PC-3 (cell line): ENCODE measurements around the gene ZCCHC3. TPM values are rescaled to one million over a fixed set of nuclear protein-coding genes. Genes with fewer than 3 reads are reported as not detected.

Source experiments
- ATAC-seq: fragments of 200-7000 bp; cut with Tn5 transposase; 2 replicates; pipeline ENCODE4 v1.9.1; 2020; ENCODE audit warnings: mild to moderate bottlenecking, moderate library complexity
- BruUV-seq: library from RNA; stranded (reverse); fragments of 400-500 nt; replicated peaks from 2 replicates; lab custom pipeline; 2021; lab: Mats Ljungman, UMichigan
- CTCF ChIA-PET: fragments of 300-600 bp; sonication (Branson Sonifier 250); formaldehyde crosslinking; loops from one replicate; lab custom pipeline; 2022; ENCODE audit warnings: antibody characterized with exemption; lab: Charles Lee
- POLR2A ChIA-PET: fragments of 300-600 bp; sonication (Branson Sonifier 250); formaldehyde crosslinking; loops from one replicate; lab custom pipeline; 2022; ENCODE audit warnings: antibody characterized with exemption; ENCODE audit not compliant: unreplicated experiment; lab: Charles Lee
- DNase-seq: peaks from one replicate; pipeline ENCODE4 v3.0.0-alpha.2; 2015
- H2AFZ ChIP-seq: fragments of 300-600 bp; sonication (generic); 2 replicates; pipeline ENCODE4 v1.6.0; 2016; ENCODE audit warnings: antibody characterized with exemption, low read length
- H3F3A ChIP-seq: fragments of 300-600 bp; sonication (generic); one replicate; pipeline ENCODE4 v1.6.0; 2017; ENCODE audit warnings: antibody characterized with exemption, low read length, control low read depth, mild to moderate bottlenecking; ENCODE audit not compliant: unreplicated experiment
- H3K27ac ChIP-seq: fragments of 300-600 bp; sonication (generic); 2 replicates; pipeline ENCODE4 v1.5.1; 2016; ENCODE audit warnings: mild to moderate bottlenecking, low read length
- H3K27me3 ChIP-seq: fragments of 300-600 bp; sonication (generic); 2 replicates; pipeline ENCODE4 v1.6.1; 2016; ENCODE audit warnings: low read length, mixed read lengths
- H3K36me3 ChIP-seq: fragments of 300-600 bp; sonication (generic); 2 replicates; pipeline ENCODE4 v1.6.1; 2016; ENCODE audit warnings: low read depth, mixed run types, low read length, mixed read lengths
- H3K4me1 ChIP-seq: fragments of 300-600 bp; sonication (generic); 2 replicates; pipeline ENCODE4 v1.5.1; 2016; ENCODE audit warnings: low read length; ENCODE audit not compliant: insufficient read depth
- H3K4me2 ChIP-seq: fragments of 300-600 bp; sonication (generic); 2 replicates; pipeline ENCODE4 v1.6.0; 2016; ENCODE audit warnings: low read length
- H3K4me3 ChIP-seq: fragments of 300-600 bp; sonication (generic); 2 replicates; pipeline ENCODE4 v1.5.1; 2016; ENCODE audit warnings: mild to moderate bottlenecking, low read length, mixed read lengths
- H3K79me2 ChIP-seq: fragments of 300-600 bp; sonication (generic); 2 replicates; pipeline ENCODE4 v1.6.1; 2017; ENCODE audit warnings: low read length, mixed read lengths
- H3K9ac ChIP-seq: fragments of 300-600 bp; sonication (generic); 2 replicates; pipeline ENCODE4 v1.6.0; 2016; ENCODE audit warnings: mild to moderate bottlenecking, low read length
- H3K9me2 ChIP-seq: fragments of 300-600 bp; sonication (generic); replicated peaks from 2 replicates; pipeline ENCODE4 v1.6.1; 2016; ENCODE audit warnings: mixed run types, low read length, mixed read lengths
- H3K9me3 ChIP-seq: fragments of 300-600 bp; sonication (generic); 2 replicates; pipeline ENCODE4 v1.6.1; 2016; ENCODE audit warnings: low read length, mixed read lengths
- H4K20me1 ChIP-seq: fragments of 300-600 bp; sonication (generic); 2 replicates; pipeline ENCODE4 v1.6.1; 2016; ENCODE audit warnings: low read length, mixed read lengths
- EZH2 ChIP-seq: fragments of 300-600 bp; sonication (generic); IDR thresholded peaks from one replicate; pipeline ENCODE4 v1.6.1; 2017; ENCODE audit warnings: antibody characterized with exemption, mild to moderate bottlenecking, low read length; ENCODE audit not compliant: unreplicated experiment
- EZH2phosphoT487 ChIP-seq: fragments of 300-600 bp; sonication (generic); IDR thresholded peaks from 2 replicates; pipeline ENCODE4 v1.6.1; 2018; ENCODE audit warnings: mild to moderate bottlenecking, antibody characterized with exemption, low read length, borderline replicate concordance
- intact Hi-C: fragments of 100-400 bp; cut with micrococcal nuclease; formaldehyde crosslinking; loops from 2 replicates; pipeline ENCODE4 v1.9.0; 2023
- total RNA-seq: library from RNA; depleted of rRNA; stranded (reverse); fragments of >200 nt; gene quantifications from 2 replicates; pipeline ENCODE4 v1.2.3, GENCODE V29; 2014
- TF ChIP-seq, protein P1 (sequence below): fragments of 300-600 bp; sonication (generic); conservative IDR thresholded peaks from 2 replicates; pipeline ENCODE4 v1.5.1; 2017; ENCODE audit warnings: antibody characterized with exemption, low read depth, mild to moderate bottlenecking, low read length

Gene ZCCHC3
- total RNA-seq, 1 experiment from 2014 or later = 18.5 TPM

DNA sequence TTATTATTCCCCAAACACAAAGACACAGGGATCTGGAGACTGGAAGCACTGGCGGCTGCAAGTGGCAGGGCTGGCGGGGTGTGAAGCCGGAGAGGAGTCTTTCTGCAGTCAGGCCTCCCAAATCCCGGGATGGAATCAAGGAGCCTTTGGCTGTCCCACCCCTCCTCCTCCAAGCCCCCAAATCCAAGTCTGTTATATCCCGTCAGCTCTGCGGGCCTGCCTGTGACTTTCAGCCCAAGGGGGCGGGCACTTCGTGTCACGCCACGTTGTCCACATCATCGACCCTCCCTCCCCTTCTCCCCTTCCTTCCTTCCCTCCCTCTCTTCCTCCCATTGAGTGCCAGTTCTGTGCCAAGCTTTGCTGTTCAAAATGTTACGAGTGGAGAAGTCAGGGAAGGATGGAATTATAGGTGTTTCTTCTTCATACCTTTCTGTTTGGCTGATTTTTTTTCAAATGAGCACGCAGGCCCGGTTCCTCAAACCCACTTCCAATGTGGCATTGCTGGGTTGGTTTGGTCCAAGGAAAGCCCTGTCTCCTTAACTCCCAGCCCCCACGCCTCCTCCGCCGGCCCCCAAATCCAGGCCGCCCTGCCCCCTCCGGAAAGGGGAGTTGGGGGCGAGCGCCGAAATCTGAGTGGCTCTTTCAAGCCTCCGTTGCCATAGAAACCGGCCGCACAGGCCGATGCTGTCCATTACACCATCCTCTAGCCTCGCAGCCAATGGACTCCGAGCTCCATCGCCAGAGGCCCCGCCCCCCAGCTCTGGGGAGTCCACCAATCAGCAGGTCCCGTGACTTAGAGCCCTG, 12.7 kb downstream of the ZCCHC3 start:
- Histone ChIP-seq H3K36me3 (no peaks in the 10 kb centered on the region), H3K4me2 (no peak overlapping the region), H3K27ac (no peak overlapping the region), H3K9ac (no peak overlapping the region), H3K4me1 (peaks cover 17% of the 10 kb centered on the region), H2AFZ (no peak overlapping the region), H3K4me3 (no peak overlapping the region), H4K20me1 (no peaks in the 10 kb centered on the region), H3F3A (no peaks in the 10 kb centered on the region), H3K9me2 (no peaks in the 10 kb centered on the region), H3K79me2 (no peaks in the 10 kb centered on the region), H3K27me3 (no peaks in the 10 kb centered on the region), H3K9me3 (no peaks in the 10 kb centered on the region)
- no TSS peak for BruUV-seq
- POLR2A ChIA-PET = no interaction called here
- TF ChIP-seq EZH2phosphoT487 (no peak), EZH2 (no peak)
- TF ChIP-seq, protein P1, sequence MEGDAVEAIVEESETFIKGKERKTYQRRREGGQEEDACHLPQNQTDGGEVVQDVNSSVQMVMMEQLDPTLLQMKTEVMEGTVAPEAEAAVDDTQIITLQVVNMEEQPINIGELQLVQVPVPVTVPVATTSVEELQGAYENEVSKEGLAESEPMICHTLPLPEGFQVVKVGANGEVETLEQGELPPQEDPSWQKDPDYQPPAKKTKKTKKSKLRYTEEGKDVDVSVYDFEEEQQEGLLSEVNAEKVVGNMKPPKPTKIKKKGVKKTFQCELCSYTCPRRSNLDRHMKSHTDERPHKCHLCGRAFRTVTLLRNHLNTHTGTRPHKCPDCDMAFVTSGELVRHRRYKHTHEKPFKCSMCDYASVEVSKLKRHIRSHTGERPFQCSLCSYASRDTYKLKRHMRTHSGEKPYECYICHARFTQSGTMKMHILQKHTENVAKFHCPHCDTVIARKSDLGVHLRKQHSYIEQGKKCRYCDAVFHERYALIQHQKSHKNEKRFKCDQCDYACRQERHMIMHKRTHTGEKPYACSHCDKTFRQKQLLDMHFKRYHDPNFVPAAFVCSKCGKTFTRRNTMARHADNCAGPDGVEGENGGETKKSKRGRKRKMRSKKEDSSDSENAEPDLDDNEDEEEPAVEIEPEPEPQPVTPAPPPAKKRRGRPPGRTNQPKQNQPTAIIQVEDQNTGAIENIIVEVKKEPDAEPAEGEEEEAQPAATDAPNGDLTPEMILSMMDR = no peak
- no peak for ATAC-seq
- no peak for DNase-seq
- CTCF ChIA-PET = interaction anchor here (0.6 kb wide), 2 partner anchors 13 to 85 kb away, joined by 5 to 6 read pairs; no protein-coding TSS in a partner anchor
- intact Hi-C loops = no loop called here

DNA sequence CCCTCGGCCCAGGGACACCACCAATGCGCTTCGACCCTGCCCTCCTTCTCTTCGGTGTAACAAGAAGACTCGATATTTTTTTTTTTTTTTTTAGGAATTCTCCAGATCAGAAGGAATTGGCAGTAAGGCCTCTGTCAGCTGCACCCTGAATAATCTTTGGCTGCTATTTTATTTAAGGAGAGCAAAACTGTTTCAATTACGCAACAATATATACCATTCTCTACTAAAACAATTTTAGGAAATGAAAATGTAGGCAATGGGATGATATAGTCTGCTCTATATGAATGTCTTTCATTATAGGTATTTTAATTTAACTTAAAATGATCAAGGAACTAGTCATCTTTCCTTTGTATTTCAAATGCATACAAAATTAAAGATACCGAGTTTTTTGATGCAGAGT, 13.3 kb downstream of the ZCCHC3 start:
- Histone ChIP-seq H3K79me2 (no peaks in the 10 kb centered on the region), H3K9me3 (no peaks in the 10 kb centered on the region), H4K20me1 (no peaks in the 10 kb centered on the region), H3K4me3 (no peak overlapping the region), H3K27ac (no peak overlapping the region), H2AFZ (no peak overlapping the region), H3F3A (no peaks in the 10 kb centered on the region), H3K9ac (no peak overlapping the region), H3K4me2 (no peak overlapping the region), H3K27me3 (no peaks in the 10 kb centered on the region), H3K4me1 (peaks cover 17% of the 10 kb centered on the region), H3K36me3 (no peaks in the 10 kb centered on the region), H3K9me2 (no peaks in the 10 kb centered on the region)
- ChIA-PET CTCF (interaction anchor here (0.6 kb wide), 2 partner anchors 13 to 85 kb away, joined by 5 to 6 read pairs; no protein-coding TSS in a partner anchor), POLR2A (no interaction called here)
- ATAC-seq = no peak
- TF ChIP-seq, protein P1 = no peak
- TF ChIP-seq EZH2 = no peak
- no peak for TF ChIP-seq EZH2phosphoT487
- no peak for DNase-seq
- intact Hi-C loops = no loop called here
- no TSS peak for BruUV-seq

DNA sequence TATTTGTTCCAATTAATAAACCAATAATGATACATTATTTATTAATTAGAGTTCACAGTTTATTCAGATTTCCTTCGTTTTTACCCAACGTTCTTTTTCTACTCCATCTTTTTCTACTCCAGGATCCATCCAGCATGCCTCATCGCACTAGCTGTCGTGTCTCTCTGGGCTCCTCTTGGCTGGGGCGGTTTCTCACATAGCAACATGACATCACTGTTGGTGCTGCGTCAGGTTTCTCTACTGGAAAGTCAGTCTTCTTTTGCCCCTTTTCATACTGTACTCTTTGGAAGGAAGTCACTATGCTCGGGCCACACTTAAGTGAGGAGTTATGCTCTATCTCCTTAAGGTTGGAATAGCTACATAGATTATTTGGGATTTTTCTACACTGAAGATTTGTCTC, 14.2 kb downstream of the ZCCHC3 start:
- no peak for ATAC-seq
- POLR2A ChIA-PET = no interaction called here
- TF ChIP-seq, protein P1 = no peak
- TF ChIP-seq EZH2 (no peak), EZH2phosphoT487 (no peak)

More for the DNA sequence above, 14.2 kb downstream of the ZCCHC3 start:
- intact Hi-C loops = no loop called here
- CTCF ChIA-PET = no interaction called here
- Histone ChIP-seq H4K20me1 (no peaks in the 10 kb centered on the region), H3K4me1 (peaks cover 17% of the 10 kb centered on the region), H3K9me2 (no peaks in the 10 kb centered on the region), H3K9me3 (no peaks in the 10 kb centered on the region), H3K4me3 (no peak overlapping the region), H3K36me3 (no peaks in the 10 kb centered on the region), H2AFZ (no peak overlapping the region), H3K27me3 (no peaks in the 10 kb centered on the region), H3K4me2 (no peak overlapping the region), H3K9ac (no peak overlapping the region), H3F3A (no peaks in the 10 kb centered on the region), H3K27ac (no peak overlapping the region), H3K79me2 (no peaks in the 10 kb centered on the region)
- BruUV-seq = no TSS peak
- DNase-seq = no peak
